CD1c-positive myeloid dendritic cell (primary cell): ENCODE results near the gene ENTPD2.

ENCODE experiments used
- DNase-seq: peaks from one replicate; pipeline ENCODE4 v3.0.0-alpha.2; 2016; ENCODE audit errors: extremely low spot score

Gene ENTPD2

GRCh38 chr9:137030006-137030405, 23.9 kb downstream of the ENTPD2 start:
- peak; percentile 48 for DNase-seq

GRCh38 chr9:137029058-137029936, 24.6 kb downstream of the ENTPD2 start:
- DNase-seq = peak; percentile 88

GRCh38 chr9:137028263-137029057, 25.4 kb downstream of the ENTPD2 start:
- peak; percentile 85 for DNase-seq

GRCh38 chr9:137027369-137028262, 26.2 kb downstream of the ENTPD2 start, which contains the start of gene ABCA2:
Gene ABCA2 (minus strand): TSS chr9:137028237. CDS start chr9:137028140, 97 bp downstream.
- peak; percentile 39 for DNase-seq

- no peak for DNase-seq
These were observed 27.0 kb downstream of the ENTPD2 start for GRCh38 chr9:137026828-137027227.

GRCh38 chr9:137026384-137026783, 27.5 kb downstream of the ENTPD2 start:
- DNase-seq = no peak

GRCh38 chr9:137025517-137025966, 28.3 kb downstream of the ENTPD2 start:
- DNase-seq = peak; percentile 24

- DNase-seq = no peak
These were observed 30.3 kb downstream of the ENTPD2 start for GRCh38 chr9:137023583-137023991.

GRCh38 chr9:137023157-137023556, 30.7 kb downstream of the ENTPD2 start:
- no peak for DNase-seq

- no peak for DNase-seq
These were observed 31.2 kb downstream of the ENTPD2 start for GRCh38 chr9:137022662-137023008.

GRCh38 chr9:137021979-137022661, 31.7 kb downstream of the ENTPD2 start:
- peak; percentile 78 for DNase-seq

GRCh38 chr9:137021568-137021978, 32.3 kb downstream of the ENTPD2 start:
- DNase-seq = no peak

GRCh38 chr9:137020771-137021567, 32.9 kb downstream of the ENTPD2 start:
- DNase-seq = no peak

GRCh38 chr9:137019891-137020683, 33.8 kb downstream of the ENTPD2 start:
- no peak for DNase-seq

GRCh38 chr9:137018761-137019559, 34.9 kb downstream of the ENTPD2 start:
- DNase-seq = no peak

- no peak for DNase-seq
These were observed 35.9 kb downstream of the ENTPD2 start for GRCh38 chr9:137017791-137018497.

GRCh38 chr9:137017071-137017470, 36.8 kb downstream of the ENTPD2 start:
- DNase-seq = no peak

GRCh38 chr9:137016436-137016835, 37.4 kb downstream of the ENTPD2 start:
- no peak for DNase-seq
